HG03432 (cell line): Measurements from ENCODE around the gene VPS37D.
A peak's percentile ranks its signal among the peaks of the same experiment; 100 is the strongest.
"Not testable (repeated sequence)": the region's sequence is repeated elsewhere in the genome, so short reads cannot be mapped to it uniquely, and the experiment has no call there.

Experiments used
- ATAC-seq: cut with Tn5 transposase; IDR thresholded peaks from one replicate; pipeline ENCODE4 v1.9.1; 2021; ENCODE audit warnings: mild to moderate bottlenecking, moderate library complexity; ENCODE audit not compliant: unreplicated experiment

VPS37D gene

GRCh38 chr7:73667344-73668102 lies at the start of gene VPS37D:
VPS37D (plus strand) TSS chr7:73667831; CDS start chr7:73667959, 128 bp downstream.
- peak; percentile 93 for ATAC-seq

- no peak for ATAC-seq
Measured at GRCh38 chr7:73618538-73618937, 49.1 kb upstream of the VPS37D start.

- not testable (repeated sequence) for ATAC-seq
Measured at GRCh38 chr7:73619394-73619793, 48.2 kb upstream of the VPS37D start.

- ATAC-seq = no peak
Measured at GRCh38 chr7:73621168-73622063, 46.2 kb upstream of the VPS37D start.

GRCh38 chr7:73622527-73622908 lies 45.1 kb upstream of the VPS37D start:
- no peak for ATAC-seq

GRCh38 chr7:73622909-73623797 lies 44.5 kb upstream of the VPS37D start:
- no peak for ATAC-seq

- ATAC-seq = peak; percentile 47
Measured at GRCh38 chr7:73623798-73624668, 43.6 kb upstream of the VPS37D start, which contains the start of gene MLXIPL. MLXIPL (minus strand) TSS chr7:73624522; CDS start chr7:73624492, 30 bp downstream.

GRCh38 chr7:73624669-73625001 lies 43.0 kb upstream of the VPS37D start:
- no peak for ATAC-seq

GRCh38 chr7:73625276-73625675 lies 42.4 kb upstream of the VPS37D start:
- no peak for ATAC-seq

GRCh38 chr7:73626814-73627213 lies 40.8 kb upstream of the VPS37D start:
- ATAC-seq = no peak

- no peak for ATAC-seq
Measured at GRCh38 chr7:73628504-73628903, 39.1 kb upstream of the VPS37D start.

GRCh38 chr7:73631558-73631957 lies 36.1 kb upstream of the VPS37D start:
- no peak for ATAC-seq

- ATAC-seq = no peak
Measured at GRCh38 chr7:73633323-73633722, 34.3 kb upstream of the VPS37D start.

GRCh38 chr7:73633844-73634243 lies 33.8 kb upstream of the VPS37D start:
- no peak for ATAC-seq

- no peak for ATAC-seq
Measured at GRCh38 chr7:73635428-73636200, 32.0 kb upstream of the VPS37D start.

GRCh38 chr7:73638911-73639310 lies 28.7 kb upstream of the VPS37D start:
- no peak for ATAC-seq

GRCh38 chr7:73642834-73643233 lies 24.8 kb upstream of the VPS37D start:
- ATAC-seq = no peak

GRCh38 chr7:73644688-73645286 lies 22.8 kb upstream of the VPS37D start:
- no peak for ATAC-seq

- ATAC-seq = no peak
Measured at GRCh38 chr7:73645643-73646174, 21.9 kb upstream of the VPS37D start.
